ENCODE results near the gene OPN5. TPM values are rescaled to one million over a fixed set of nuclear protein-coding genes. Genes with fewer than 3 reads are reported as not detected.
"Not testable (repeated sequence)": the region's sequence is repeated elsewhere in the genome, so short reads cannot be mapped to it uniquely, and the experiment has no call there.

Gene OPN5
- total and polyA plus RNA-seq, 2 donors (not counting 1 experiment from before 2014, with no cell fraction given), result not detected

DNA sequence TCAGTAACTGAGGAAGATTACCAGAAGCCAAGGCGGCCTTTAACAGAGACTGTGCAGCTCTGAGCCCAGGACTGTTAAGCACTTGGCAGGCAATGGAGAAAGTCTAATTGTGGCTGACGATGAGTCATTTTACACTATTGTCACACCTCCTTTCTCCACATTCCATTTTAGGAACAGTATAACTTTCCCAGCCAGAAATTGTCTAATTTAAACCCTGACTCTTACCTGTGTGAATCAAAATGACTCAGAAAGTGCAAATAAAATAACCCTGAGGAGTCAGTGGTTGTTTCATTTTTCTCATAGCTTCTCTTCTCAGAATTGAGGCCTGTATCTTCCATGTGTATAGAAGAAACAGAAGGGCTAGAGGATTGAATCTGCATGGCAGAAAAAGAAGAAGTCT lies 40.0 kb upstream of the OPN5 start:
- Histone ChIP-seq H4K20me1 (ENCODE audit: control insufficient read depth, extremely low read depth, insufficient read depth, low read length) (no peaks in the 10 kb centered on the region), H3K36me3 (ENCODE audit: control insufficient read depth, insufficient read depth, low read length) (no peaks in the 10 kb centered on the region), H3K9me3 (ENCODE audit: control insufficient read depth, insufficient read depth, low read depth, low read length) (no peaks in the 10 kb centered on the region), H3K4me1 (ENCODE audit: control insufficient read depth, extremely low read depth, insufficient read depth, low read length) (no peaks in the 10 kb centered on the region), H2AFZ (ENCODE audit: low read length) (no peak overlapping the region), H3K4me2 (ENCODE audit: extremely low read depth, insufficient read depth, low read length) (no peak overlapping the region), H3K9ac (ENCODE audit: insufficient read depth, low read length) (no peak overlapping the region), H3K4me3 (replicated peaks in 1 of 4; ENCODE audit: control extremely low read depth in 1 of 4, insufficient read depth in 1 of 4, low read depth in 3 of 4, low read length in 4 of 4) (no peak overlapping the region), H3K27ac (ENCODE audit: insufficient read depth, low read length) (no peak overlapping the region), H3K27me3 (ENCODE audit: control insufficient read depth, insufficient read depth, low read length) (no peaks in the 10 kb centered on the region), H3K79me2 (ENCODE audit: control insufficient read depth, insufficient read depth, low read length) (no peaks in the 10 kb centered on the region)
- TF ChIP-seq CTCF (conservative IDR thresholded peaks at IDR 0.05 in 1 of 2, IDR thresholded peaks at IDR 0.05 in 1 of 2; ENCODE audit: low read depth in 1 of 2, low read length in 2 of 2) (no peak), EZH2 (IDR thresholded peaks at IDR 0.05; ENCODE audit: low read length, missing control alignments) (no peak)
- peak in 1 of 2 donors; percentile 86 for DNase-seq (ENCODE audit: low read depth in 2 of 2)

GRCh38 chr6:47743744-47744143 lies 38.1 kb upstream of the OPN5 start:
- no peak overlapping the region for H2AFZ ChIP-seq (ENCODE audit: low read length)
- no peak overlapping the region for H3K9ac ChIP-seq (ENCODE audit: insufficient read depth, low read length)
- H3K9me3 ChIP-seq (ENCODE audit: control insufficient read depth, insufficient read depth, low read depth, low read length), result no peaks in the 10 kb centered on the region
- H3K4me1 ChIP-seq (ENCODE audit: control insufficient read depth, extremely low read depth, insufficient read depth, low read length), result no peaks in the 10 kb centered on the region
- peak; percentile 40 to 50 for DNase-seq (ENCODE audit: low read depth in 2 of 2)
- no peaks in the 10 kb centered on the region for H3K79me2 ChIP-seq (ENCODE audit: control insufficient read depth, insufficient read depth, low read length)
- no peak overlapping the region for H3K27ac ChIP-seq (ENCODE audit: insufficient read depth, low read length)
- no peak overlapping the region for H3K4me2 ChIP-seq (ENCODE audit: extremely low read depth, insufficient read depth, low read length)
- H3K27me3 ChIP-seq (ENCODE audit: control insufficient read depth, insufficient read depth, low read length), result no peaks in the 10 kb centered on the region
- no peaks in the 10 kb centered on the region for H4K20me1 ChIP-seq (ENCODE audit: control insufficient read depth, extremely low read depth, insufficient read depth, low read length)
- no peak overlapping the region for H3K4me3 ChIP-seq (replicated peaks in 1 of 4; ENCODE audit: control extremely low read depth in 1 of 4, insufficient read depth in 1 of 4, low read depth in 3 of 4, low read length in 4 of 4)
- no peak for TF ChIP-seq CTCF (conservative IDR thresholded peaks at IDR 0.05 in 1 of 2, IDR thresholded peaks at IDR 0.05 in 1 of 2; ENCODE audit: low read depth in 1 of 2, low read length in 2 of 2)
- TF ChIP-seq EZH2 (IDR thresholded peaks at IDR 0.05; ENCODE audit: low read length, missing control alignments), result no peak
- no peaks in the 10 kb centered on the region for H3K36me3 ChIP-seq (ENCODE audit: control insufficient read depth, insufficient read depth, low read length)

DNA sequence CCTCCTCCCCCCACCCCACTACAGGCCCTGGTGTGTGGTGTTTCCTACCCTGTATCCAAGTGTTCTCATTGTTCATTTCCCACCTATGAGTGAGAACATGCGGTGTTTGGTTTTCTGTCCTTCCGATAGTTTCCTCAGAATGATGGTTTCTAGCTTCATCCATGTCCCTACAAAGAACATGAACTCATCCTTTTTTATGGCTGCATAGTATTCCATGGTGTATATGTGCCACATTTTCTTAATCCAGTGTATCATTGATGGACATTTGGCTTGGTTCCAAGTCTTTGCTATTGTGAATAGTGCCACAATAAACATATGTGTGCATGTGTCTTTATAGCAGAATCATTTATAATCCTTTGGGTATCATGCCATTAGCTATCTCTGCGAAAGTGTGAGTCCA lies 36.6 kb upstream of the OPN5 start:
- H3K27me3 ChIP-seq (ENCODE audit: control insufficient read depth, insufficient read depth, low read length); H4K20me1 ChIP-seq (ENCODE audit: control insufficient read depth, extremely low read depth, insufficient read depth, low read length); H3K9ac ChIP-seq (ENCODE audit: insufficient read depth, low read length); H3K4me1 ChIP-seq (ENCODE audit: control insufficient read depth, extremely low read depth, insufficient read depth, low read length); H3K4me2 ChIP-seq (ENCODE audit: extremely low read depth, insufficient read depth, low read length); H2AFZ ChIP-seq (ENCODE audit: low read length); H3K4me3 ChIP-seq (replicated peaks in 1 of 4; ENCODE audit: control extremely low read depth in 1 of 4, insufficient read depth in 1 of 4, low read depth in 3 of 4, low read length in 4 of 4); H3K36me3 ChIP-seq (ENCODE audit: control insufficient read depth, insufficient read depth, low read length); H3K79me2 ChIP-seq (ENCODE audit: control insufficient read depth, insufficient read depth, low read length); H3K9me3 ChIP-seq (ENCODE audit: control insufficient read depth, insufficient read depth, low read depth, low read length); DNase-seq (ENCODE audit: low read depth in 2 of 2); H3K27ac ChIP-seq (ENCODE audit: insufficient read depth, low read length): not testable (repeated sequence)

Measured in fibroblast of lung (primary cell).